K562 (cell line): ENCODE measurements around the gene TTLL3. TPM values are rescaled to one million over a fixed set of nuclear protein-coding genes. Genes with fewer than 3 reads are reported as not detected.
A peak's percentile ranks its signal among the peaks of the same experiment; 100 is the strongest.

Source experiments
- ATAC-seq: fragments of 200-7000 bp; cut with Tn5 transposase; 3 replicates; pipeline ENCODE4 v1.9.1; 2020; ENCODE audit warnings: moderate library complexity
- BruUV-seq: library from RNA; stranded (reverse); fragments of 400-500 nt; replicated peaks from 2 replicates; lab custom pipeline; 2021; lab: Mats Ljungman, UMichigan
- CTCF ChIA-PET: fragments of 300-600 bp; formaldehyde crosslinking; extraction: SDS; loops from one replicate; lab custom pipeline; 2021; ENCODE audit warnings: low intra/inter-chr PET ratio; lab: Yijun Ruan, JAX
- POLR2A ChIA-PET: fragments of 300-600, 350-650 bp; sonication (Branson Sonifier 250); formaldehyde crosslinking; extraction: SDS; loops from one replicate; lab custom pipeline; 2021; ENCODE audit warnings: antibody characterized with exemption, inconsistent platforms; lab: Yijun Ruan, JAX
- DNase-seq, 4 experiments: peaks; one replicate each; pipeline versions ENCODE4 v3.0.0 to v3.0.0-alpha.2; 2011 to 2018; ENCODE audit warnings: low spot score in 3 of 4, mixed read lengths in 3 of 4; ENCODE audit errors: extremely low read depth in 1 of 4
- FAIRE-seq: peaks from 2 replicates; lab custom pipeline; 2011; peaks lifted over from hg19 to GRCh38; lab: Jason Lieb, UNC
- H2AFZ ChIP-seq: 2 replicates; pipeline ENCODE4 v1.6.0; 2011; ENCODE audit warnings: low read depth, low read length, control low read depth, inconsistent platforms
- H3K27ac ChIP-seq: fragments of 200-600 bp; 3 replicates; pipeline ENCODE4 v1.8.0; 2011; ENCODE audit warnings: low read depth, mild to moderate bottlenecking, control low read depth, inconsistent platforms, low read length, moderate library complexity, mixed read lengths; ENCODE audit errors: extremely low read depth
- H3K27me3 ChIP-seq, 2 experiments: fragments of 300-600 bp in 1 of 2; 2 replicates in 1 of 2; 3 replicates in 1 of 2; pipeline versions ENCODE4 v1.6.0 to v1.8.0; 2011; ENCODE audit warnings: inconsistent platforms in 2 of 2, low read length in 2 of 2, mild to moderate bottlenecking in 1 of 2, mixed read lengths in 1 of 2, moderate library complexity in 1 of 2; ENCODE audit not compliant: control insufficient read depth in 2 of 2, insufficient read depth in 2 of 2
- H3K36me3 ChIP-seq: fragments of 300-600 bp; 3 replicates; pipeline ENCODE4 v1.8.0; 2011; ENCODE audit warnings: mild to moderate bottlenecking, low read length, inconsistent platforms; ENCODE audit not compliant: control insufficient read depth, insufficient read depth
- H3K4me1 ChIP-seq, 2 experiments: fragments of 200-600 bp in 1 of 2; replicated peaks in 1 of 2; 2 replicates in 1 of 2; 3 replicates in 1 of 2; pipeline versions ENCODE4 v1.5.1 to v1.8.0; 2011; ENCODE audit warnings: inconsistent platforms in 2 of 2, low read length in 2 of 2, mild to moderate bottlenecking in 1 of 2, mixed read lengths in 1 of 2, moderate library complexity in 1 of 2; ENCODE audit not compliant: control insufficient read depth in 2 of 2, insufficient read depth in 2 of 2
- H3K4me2 ChIP-seq: 2 replicates; pipeline ENCODE4 v1.6.1; 2011; ENCODE audit warnings: low read length, control low read depth, inconsistent platforms, mixed read lengths; ENCODE audit not compliant: insufficient read depth
- H3K4me3 ChIP-seq: fragments of 200-600 bp; sonication (generic), shearing (Covaris generic); 2 replicates; pipeline ENCODE4 v1.5.1; 2016; ENCODE audit warnings: control low read depth, inconsistent platforms
- H3K79me2 ChIP-seq: fragments of 200-600 bp; 3 replicates; pipeline ENCODE4 v1.8.0; 2011; ENCODE audit warnings: low read length, inconsistent platforms; ENCODE audit not compliant: control insufficient read depth, insufficient read depth
- H3K9ac ChIP-seq, 2 experiments: 2 replicates each; pipeline versions ENCODE4 v1.6.0 to v1.6.1; 2011; ENCODE audit warnings: low read depth in 2 of 2, low read length in 2 of 2, control low read depth in 1 of 2, inconsistent platforms in 1 of 2, mild to moderate bottlenecking in 1 of 2, mixed read lengths in 1 of 2; ENCODE audit not compliant: insufficient read depth in 1 of 2
- H3K9me1 ChIP-seq: one replicate; pipeline ENCODE4 v1.6.0; 2011; ENCODE audit warnings: inconsistent platforms, mild to moderate bottlenecking, low read length, moderate library complexity; ENCODE audit not compliant: control insufficient read depth, insufficient read depth
- H3K9me3 ChIP-seq: replicated peaks from 2 replicates; pipeline ENCODE4 v1.5.1; 2011; ENCODE audit warnings: low read depth, low read length, inconsistent platforms; ENCODE audit not compliant: control insufficient read depth, insufficient read depth
- H4K20me1 ChIP-seq: replicated peaks from 2 replicates; pipeline ENCODE4 v1.6.1; 2011; ENCODE audit warnings: low read length, inconsistent platforms, mixed read lengths; ENCODE audit not compliant: control insufficient read depth, insufficient read depth
- CREB5 ChIP-seq: fragments of 250-450 bp; sonication (Bioruptor Pico); IDR thresholded peaks from 2 replicates; pipeline ENCODE4 v1.5.0; 2020; ENCODE audit warnings: mild to moderate bottlenecking
- NRF1 ChIP-seq, 2 experiments: fragments of 450-650 bp; IDR thresholded peaks in 1 of 2; conservative IDR thresholded peaks in 1 of 2; 2 replicates each; pipeline ENCODE4 v1.6.1; 2014; ENCODE audit warnings: mild to moderate bottlenecking in 2 of 2
- SLC30A9 ChIP-seq: fragments of 250-450 bp; sonication (Bioruptor Pico); IDR thresholded peaks from 2 replicates; pipeline ENCODE4 v1.8.0; 2022; ENCODE audit warnings: mild to moderate bottlenecking, moderate library complexity
- ZNF12 ChIP-seq: sonication (generic); formaldehyde crosslinking; IDR thresholded peaks from 2 replicates; pipeline ENCODE4 v1.4.0; 2020; ENCODE audit warnings: mild to moderate bottlenecking, missing genetic modification reagents
- ZNF197 ChIP-seq: fragments of 200-800 bp; sonication (Bioruptor generic); IDR thresholded peaks from 2 replicates; pipeline ENCODE4 v1.6.1; 2016; ENCODE audit warnings: low read depth, missing genetic modification characterization, missing compliant biosample characterization
- ZNF639 ChIP-seq, 2 experiments: fragments of 200-800 bp in 1 of 2; sonication (Bioruptor generic) in 1 of 2; sonication (generic) in 1 of 2; formaldehyde crosslinking in 1 of 2; IDR thresholded peaks in 1 of 2; conservative IDR thresholded peaks in 1 of 2; 2 replicates each; pipeline versions ENCODE4 v1.5.0 to v1.6.1; 2016 to 2020; ENCODE audit warnings: missing compliant biosample characterization in 1 of 2, missing genetic modification characterization in 1 of 2, missing genetic modification reagents in 1 of 2
- WGBS: fragments of 100-300 bp; shearing (Covaris generic); methylation state at CpG from one replicate; pipeline ENCODE4 v1.1.6; 2016; ENCODE audit warnings: low coverage, mixed read lengths; ENCODE audit not compliant: insufficient coverage; ENCODE audit errors: missing lambda C conversion rate; 5-methylcytosine and 5-hydroxymethylcytosine counted together
- in situ Hi-C: fragments of 300-500 bp; cut with MboI; formaldehyde crosslinking; loops from 4 replicates; pipeline ENCODE4 v1.15.0; 2018; ENCODE audit warnings: inconsistent platforms, mixed read lengths
- intact Hi-C: fragments of 100-400 bp; cut with micrococcal nuclease; formaldehyde crosslinking; loops from 2 replicates; pipeline ENCODE4 v1.14.2; 2022
- polyA plus RNA-seq, 8 experiments: library from polyadenylated mRNA; depleted of rRNA in 4 of 8; stranded (reverse) in 5 of 8; unstranded in 3 of 8; fragments of >200 nt; fragmentation: Nextera tagmentation in 2 of 8; fragmentation: Illumina TruSeq in 1 of 8; extraction: Ambion mirVana in 2 of 8; extraction: Trizol in 1 of 8; gene quantifications; 2 replicates each; pipeline versions ENCODE4 v1.2.1 to v1.2.3, GENCODE V29; 2011 to 2014; ENCODE audit warnings: inconsistent platforms in 1 of 8, missing spikeins in 1 of 8
- total RNA-seq, 7 experiments: library from RNA; depleted of rRNA in 6 of 7; stranded (reverse); fragments of >200 nt in 6 of 7; fragmentation: Illumina TruSeq in 2 of 7; extraction: Trizol in 2 of 7; gene quantifications; 2 replicates each; pipeline versions ENCODE4 v1.2.1 to v1.2.3, GENCODE V29; 2011 to 2021; ENCODE audit warnings: low replicate concordance in 1 of 7
- TF ChIP-seq, protein P1 (sequence below): sonication (generic); formaldehyde crosslinking; IDR thresholded peaks from 2 replicates; pipeline ENCODE4 v1.8.0; 2022; ENCODE audit warnings: missing genetic modification reagents, mild to moderate bottlenecking, moderate library complexity, borderline replicate concordance

TTLL3 gene
- total and polyA plus RNA-seq, 9 of the 15 experiments (the other 6 are each of a cell fraction or from before 2014, with no cell fraction given), result 8.9 to 106 (median 33.2) TPM

- Histone ChIP-seq H3K9me1 (no peaks in the 10 kb centered on the region), H3K4me3 (peak overlapping the region; percentile 36; the same call in 1 of the 2 replicates), H3K27me3 (no peaks in the 10 kb centered on the region), H3K27ac (peak overlapping the region; percentile 36; the same call in 2 of the 3 replicates), H3K9me3 (no peaks in the 10 kb centered on the region), H3K36me3 (no peaks in the 10 kb centered on the region), H3K4me2 (peak overlapping the region; percentile 76), H2AFZ (peak overlapping the region; percentile 99), H3K4me1 (peaks cover 6 to 30% of the 10 kb centered on the region in 2 experiments; a peak in 4 of 5 replicates), H4K20me1 (no peaks in the 10 kb centered on the region), H3K9ac (peak overlapping the region; percentile 59 to 90; a peak in 3 of 4 replicates), H3K79me2 (no peaks in the 10 kb centered on the region)
- ATAC-seq, result no peak
- no peak for DNase-seq
- intact Hi-C loops, result loop anchor here (2.0 to 5.0 kb wide), 3 partner anchors 54 to 114 kb away; partner anchors contain the start of genes CRELD1 and IL17RC
- CTCF ChIA-PET, result no interaction called here
- in situ Hi-C loops, result no loop called here
- FAIRE-seq, result no peak
- WGBS, result 77% methylated on average over 15 of the region's 22 CpGs
- POLR2A ChIA-PET, result no interaction called here
- BruUV-seq, result no TSS peak
- TF ChIP-seq ZNF197 (CRISPR knock-in tag) (0 out of 2 replicates have a peak, but pooled peaks have one; percentile 56), CREB5 (CRISPR knock-in tag) (no peak), ZNF639 (CRISPR knock-in tag; conservative IDR thresholded peaks at IDR 0.05 in 1 of 2, IDR thresholded peaks at IDR 0.05 in 1 of 2) (0 out of 4 replicates have a peak, but pooled peaks of 1 of the 2 experiments have one; percentile 8), ZNF12 (0 out of 2 replicates have a peak, but pooled peaks have one; percentile 49), NRF1 (conservative IDR thresholded peaks at IDR 0.05 in 1 of 2, IDR thresholded peaks at IDR 0.05 in 1 of 2) (peak in 1 of 2 experiments; percentile 24; a peak in 1 of 4 replicates), SLC30A9 (CRISPR knock-in tag) (no peak)
- TF ChIP-seq, protein P1, sequence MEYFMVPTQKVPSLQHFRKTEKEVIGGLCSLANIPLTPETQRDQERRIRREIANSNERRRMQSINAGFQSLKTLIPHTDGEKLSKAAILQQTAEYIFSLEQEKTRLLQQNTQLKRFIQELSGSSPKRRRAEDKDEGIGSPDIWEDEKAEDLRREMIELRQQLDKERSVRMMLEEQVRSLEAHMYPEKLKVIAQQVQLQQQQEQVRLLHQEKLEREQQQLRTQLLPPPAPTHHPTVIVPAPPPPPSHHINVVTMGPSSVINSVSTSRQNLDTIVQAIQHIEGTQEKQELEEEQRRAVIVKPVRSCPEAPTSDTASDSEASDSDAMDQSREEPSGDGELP (CRISPR knock-in tag), result 0 out of 2 replicates have a peak, but pooled peaks have one; percentile 6
Observed at GRCh38 chr3:9863058-9863772, 53.2 kb downstream of the TTLL3 start.
